Effector CD8-positive, alpha-beta T cell (primary cell): Measurements from ENCODE around the gene MRPS18C.
A peak's percentile ranks its signal among the peaks of the same experiment; 100 is the strongest.

Experiments used
- DNase-seq: peaks from one replicate; lab custom pipeline; 2025; lab: John Stamatoyannopoulos, UW
- total RNA-seq, 4 experiments: gene quantifications; one replicate each; lab custom pipeline; 2026; lab: John Stamatoyannopoulos, UW

MRPS18C gene
- 19.8 to 29.1 (median 24.6) reads per million in 4 experiments for total RNA-seq

GRCh38 chr4:83455281-83456183 is at the start of gene MRPS18C, which contains the start of gene HELQ:
Gene MRPS18C (plus strand): TSS chr4:83456058. CDS start chr4:83456078, 20 bp downstream.
Gene HELQ (minus strand): TSS chr4:83455823. CDS start chr4:83455693, 130 bp downstream.
- DNase-seq, result peak; percentile 93

- no peak for DNase-seq
These were observed 47.0 kb upstream of the MRPS18C start for GRCh38 chr4:83408908-83409307.

- no peak for DNase-seq
These were observed 42.2 kb upstream of the MRPS18C start for GRCh38 chr4:83413676-83414075.

- DNase-seq, result no peak
These were observed 38.3 kb upstream of the MRPS18C start for GRCh38 chr4:83417566-83417965.

- no peak for DNase-seq
These were observed 37.6 kb upstream of the MRPS18C start for GRCh38 chr4:83418211-83418610.

GRCh38 chr4:83431200-83431599 is 24.7 kb upstream of the MRPS18C start:
- no peak for DNase-seq

- no peak for DNase-seq
These were observed 19.2 kb upstream of the MRPS18C start for GRCh38 chr4:83436680-83437079.

GRCh38 chr4:83438719-83439118 is 17.1 kb upstream of the MRPS18C start:
- no peak for DNase-seq

GRCh38 chr4:83440148-83440814 is 15.6 kb upstream of the MRPS18C start:
- no peak for DNase-seq

GRCh38 chr4:83440899-83441298 is 15.0 kb upstream of the MRPS18C start:
- DNase-seq, result no peak

- DNase-seq, result no peak
These were observed 6.8 kb upstream of the MRPS18C start for GRCh38 chr4:83449009-83449408.

GRCh38 chr4:83454686-83455085 is 1.2 kb upstream of the MRPS18C start:
- DNase-seq, result no peak

GRCh38 chr4:83456184-83456501 is 285 bp downstream of the MRPS18C start:
- no peak for DNase-seq

- DNase-seq, result no peak
These were observed 17.6 kb downstream of the MRPS18C start for GRCh38 chr4:83473423-83473822.

- DNase-seq, result no peak
These were observed 18.1 kb downstream of the MRPS18C start for GRCh38 chr4:83473966-83474365.

GRCh38 chr4:83484500-83485461 is 28.9 kb downstream of the MRPS18C start, which contains the start of gene ABRAXAS1:
Gene ABRAXAS1 (minus strand): TSS chr4:83485100. CDS start chr4:83485072, 28 bp downstream.
- DNase-seq, result peak; percentile 91

GRCh38 chr4:83486457-83487129 is 30.7 kb downstream of the MRPS18C start:
- no peak for DNase-seq

- no peak for DNase-seq
These were observed 34.0 kb downstream of the MRPS18C start for GRCh38 chr4:83489711-83490326.

- DNase-seq, result no peak
These were observed 35.1 kb downstream of the MRPS18C start for GRCh38 chr4:83490876-83491450.
